OCI-LY3 (cell line): ENCODE results near the gene ADRA2B.

Source experiments
- H2AFZ ChIP-seq: fragments of 200-600, 300-600 bp; shearing (Covaris generic); 2 replicates; pipeline ENCODE4 v1.6.0; 2014; ENCODE audit warnings: antibody characterized with exemption, low read depth, low read length
- H3K27ac ChIP-seq: fragments of 200-600, 300-600 bp; sonication (generic); 2 replicates; pipeline ENCODE4 v1.5.1; 2014; ENCODE audit warnings: mild to moderate bottlenecking, low read length, moderate library complexity, mixed read lengths
- H3K27me3 ChIP-seq: fragments of 200-600, 300-600 bp; sonication (generic); 2 replicates; pipeline ENCODE4 v1.6.1; 2014; ENCODE audit warnings: low read depth, low read length, mixed read lengths
- H3K36me3 ChIP-seq: fragments of 200-600, 300-600 bp; sonication (generic); replicated peaks from 2 replicates; pipeline ENCODE3; 2014; ENCODE audit warnings: low read depth, low read length, mixed read lengths
- H3K4me1 ChIP-seq: fragments of 300-600, 200-600 bp; sonication (generic); 2 replicates; pipeline ENCODE4 v1.6.1; 2014; ENCODE audit warnings: low read length, mixed read lengths
- H3K4me2 ChIP-seq: fragments of 200-600, 300-600 bp; sonication (generic); 2 replicates; pipeline ENCODE4 v1.6.1; 2014; ENCODE audit warnings: low read length, mixed read lengths
- H3K4me3 ChIP-seq: fragments of 300-600, 200-600 bp; sonication (generic); 2 replicates; pipeline ENCODE4 v1.5.1; 2014; ENCODE audit warnings: antibody characterized with exemption, mild to moderate bottlenecking, low read length, moderate library complexity
- H3K79me2 ChIP-seq: fragments of 300-600, 200-600 bp; shearing (Covaris generic); 2 replicates; pipeline ENCODE4 v1.6.1; 2014; ENCODE audit warnings: mild to moderate bottlenecking, low read length, mixed read lengths
- H3K9ac ChIP-seq: fragments of 300-600, 200-600 bp; shearing (Covaris generic); 2 replicates; pipeline ENCODE4 v1.6.0; 2014; ENCODE audit warnings: mild to moderate bottlenecking, low read length, moderate library complexity
- H3K9me3 ChIP-seq: fragments of 200-600, 300-600 bp; shearing (Covaris generic); 2 replicates; pipeline ENCODE4 v1.6.1; 2014; ENCODE audit warnings: low read length, mixed read lengths; ENCODE audit not compliant: insufficient read depth
- H4K20me1 ChIP-seq: fragments of 200-600, 300-600 bp; sonication (generic); 2 replicates; pipeline ENCODE4 v1.6.1; 2016; ENCODE audit warnings: low read length, mixed read lengths; ENCODE audit not compliant: insufficient read depth
- EZH2phosphoT487 ChIP-seq: fragments of 200-600 bp; shearing (Covaris generic); IDR thresholded peaks from 2 replicates; pipeline ENCODE4 v1.6.1; 2018; ENCODE audit warnings: antibody characterized with exemption, mixed run types, low read depth
- TF ChIP-seq, protein P1 (sequence below): fragments of 200-600, 300-600 bp; sonication (generic); IDR thresholded peaks from 2 replicates; pipeline ENCODE4 v1.5.1; 2014; ENCODE audit warnings: antibody characterized with exemption, low read length, low read depth

Gene ADRA2B

DNA sequence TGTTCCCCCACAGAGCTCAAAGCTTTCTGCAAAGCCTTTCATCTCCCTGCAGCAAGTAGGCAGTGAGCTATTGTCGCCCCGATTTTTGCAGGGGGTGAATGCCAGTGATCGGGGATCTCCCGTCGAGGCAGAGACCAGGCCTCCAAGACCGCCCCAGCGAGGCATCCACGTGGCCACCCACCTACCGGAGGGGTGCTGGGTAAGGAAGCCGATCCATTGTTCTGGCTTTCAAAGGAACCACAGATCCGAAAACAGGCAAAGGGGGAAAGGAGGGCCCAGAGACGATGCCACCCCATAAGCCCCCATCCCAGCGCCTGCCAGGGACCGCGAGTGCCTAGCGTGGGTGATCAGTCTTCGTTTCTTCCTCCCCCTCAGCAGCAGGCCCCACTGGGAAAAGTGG, 2.4 kb downstream of the ADRA2B start:
- Histone ChIP-seq H3K79me2 (no peaks in the 10 kb centered on the region), H3K27ac (no peak overlapping the region), H3K4me3 (no peak overlapping the region), H3K27me3 (peaks cover 6% of the 10 kb centered on the region; the same call in 1 of the 2 replicates), H3K4me2 (no peak overlapping the region), H4K20me1 (no peaks in the 10 kb centered on the region), H2AFZ (no peak overlapping the region), H3K4me1 (peaks cover 5% of the 10 kb centered on the region), H3K9ac (no peak overlapping the region), H3K9me3 (no peaks in the 10 kb centered on the region), H3K36me3 (no peaks in the 10 kb centered on the region)
- TF ChIP-seq, protein P1, sequence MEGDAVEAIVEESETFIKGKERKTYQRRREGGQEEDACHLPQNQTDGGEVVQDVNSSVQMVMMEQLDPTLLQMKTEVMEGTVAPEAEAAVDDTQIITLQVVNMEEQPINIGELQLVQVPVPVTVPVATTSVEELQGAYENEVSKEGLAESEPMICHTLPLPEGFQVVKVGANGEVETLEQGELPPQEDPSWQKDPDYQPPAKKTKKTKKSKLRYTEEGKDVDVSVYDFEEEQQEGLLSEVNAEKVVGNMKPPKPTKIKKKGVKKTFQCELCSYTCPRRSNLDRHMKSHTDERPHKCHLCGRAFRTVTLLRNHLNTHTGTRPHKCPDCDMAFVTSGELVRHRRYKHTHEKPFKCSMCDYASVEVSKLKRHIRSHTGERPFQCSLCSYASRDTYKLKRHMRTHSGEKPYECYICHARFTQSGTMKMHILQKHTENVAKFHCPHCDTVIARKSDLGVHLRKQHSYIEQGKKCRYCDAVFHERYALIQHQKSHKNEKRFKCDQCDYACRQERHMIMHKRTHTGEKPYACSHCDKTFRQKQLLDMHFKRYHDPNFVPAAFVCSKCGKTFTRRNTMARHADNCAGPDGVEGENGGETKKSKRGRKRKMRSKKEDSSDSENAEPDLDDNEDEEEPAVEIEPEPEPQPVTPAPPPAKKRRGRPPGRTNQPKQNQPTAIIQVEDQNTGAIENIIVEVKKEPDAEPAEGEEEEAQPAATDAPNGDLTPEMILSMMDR, result no peak
- TF ChIP-seq EZH2phosphoT487, result no peak

DNA sequence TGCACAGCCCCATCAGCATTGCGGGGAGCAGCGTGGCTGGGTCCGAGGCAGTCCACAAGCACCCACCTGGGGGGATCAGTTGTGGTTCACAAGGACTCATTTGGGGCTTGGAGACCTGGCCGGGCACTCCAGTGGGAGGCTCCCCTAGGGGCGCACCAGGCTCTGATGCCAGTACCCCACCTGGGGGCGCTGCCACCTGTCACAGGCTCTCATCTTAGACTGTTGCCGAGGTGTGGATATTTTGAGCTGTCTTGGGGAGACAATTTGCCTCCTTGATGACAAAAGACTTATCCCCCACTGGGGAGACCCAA, 3.0 kb downstream of the ADRA2B start:
- no peak for TF ChIP-seq EZH2phosphoT487
- TF ChIP-seq, protein P1, result peak; percentile 37
- H4K20me1 ChIP-seq, result no peaks in the 10 kb centered on the region
- no peak overlapping the region for H3K4me2 ChIP-seq
- H3K79me2 ChIP-seq, result no peaks in the 10 kb centered on the region
- peaks cover 6% of the 10 kb centered on the region for H3K27me3 ChIP-seq
- no peak overlapping the region for H2AFZ ChIP-seq
- H3K27ac ChIP-seq, result no peak overlapping the region
- no peak overlapping the region for H3K4me3 ChIP-seq
- H3K36me3 ChIP-seq, result no peaks in the 10 kb centered on the region
- H3K9ac ChIP-seq, result no peak overlapping the region
- no peaks in the 10 kb centered on the region for H3K9me3 ChIP-seq
- peaks cover 5% of the 10 kb centered on the region for H3K4me1 ChIP-seq

DNA sequence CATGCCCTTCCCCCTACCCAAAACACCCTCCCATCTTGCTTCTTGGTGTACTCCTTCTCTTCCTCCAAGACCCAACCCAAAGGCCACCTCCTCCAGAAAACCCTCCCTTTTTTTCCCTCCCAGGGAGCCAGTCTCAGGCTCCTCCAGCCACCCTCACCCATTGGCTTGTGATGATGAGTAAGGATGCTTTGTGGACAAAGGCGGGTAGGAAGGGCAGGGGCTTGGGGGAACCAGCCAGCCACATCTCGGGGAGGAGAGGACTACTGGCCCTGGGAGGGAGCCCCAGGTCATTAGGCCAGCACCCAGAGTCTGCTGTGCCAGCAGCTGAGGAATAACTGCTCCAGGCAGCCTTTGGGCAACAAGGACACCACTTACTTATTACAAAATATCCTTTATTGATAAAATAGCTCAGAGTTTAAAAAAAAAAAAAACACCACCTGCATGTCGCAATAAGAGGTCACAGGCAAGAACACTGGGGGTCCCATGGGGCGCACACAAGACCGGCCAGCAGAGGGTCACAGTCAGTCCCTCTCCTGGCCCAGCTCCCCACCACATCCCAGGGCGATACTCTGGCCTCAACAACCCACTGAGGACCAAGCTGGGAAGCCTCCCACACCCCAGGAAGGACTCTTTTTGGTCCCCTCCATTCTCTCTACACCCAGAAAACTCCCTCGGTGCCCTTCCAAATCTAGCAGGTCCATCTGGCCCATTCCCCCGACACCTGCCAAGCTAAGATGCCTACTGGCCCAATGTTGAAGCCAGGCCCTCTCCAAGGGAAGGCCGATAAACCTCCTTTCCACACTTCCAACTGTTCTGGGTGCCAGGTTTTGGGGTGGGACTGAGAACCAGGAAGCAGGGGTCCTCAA, 3.6 kb downstream of the ADRA2B start:
- Histone ChIP-seq H3K27ac (no peak overlapping the region), H3K4me3 (no peak overlapping the region), H3K4me2 (no peak overlapping the region), H3K27me3 (peaks cover 4% of the 10 kb centered on the region), H3K9me3 (no peaks in the 10 kb centered on the region), H3K4me1 (peaks cover 5% of the 10 kb centered on the region), H3K79me2 (no peaks in the 10 kb centered on the region), H2AFZ (no peak overlapping the region), H3K36me3 (no peaks in the 10 kb centered on the region), H3K9ac (no peak overlapping the region), H4K20me1 (no peaks in the 10 kb centered on the region)
- TF ChIP-seq, protein P1, result no peak
- no peak for TF ChIP-seq EZH2phosphoT487

DNA sequence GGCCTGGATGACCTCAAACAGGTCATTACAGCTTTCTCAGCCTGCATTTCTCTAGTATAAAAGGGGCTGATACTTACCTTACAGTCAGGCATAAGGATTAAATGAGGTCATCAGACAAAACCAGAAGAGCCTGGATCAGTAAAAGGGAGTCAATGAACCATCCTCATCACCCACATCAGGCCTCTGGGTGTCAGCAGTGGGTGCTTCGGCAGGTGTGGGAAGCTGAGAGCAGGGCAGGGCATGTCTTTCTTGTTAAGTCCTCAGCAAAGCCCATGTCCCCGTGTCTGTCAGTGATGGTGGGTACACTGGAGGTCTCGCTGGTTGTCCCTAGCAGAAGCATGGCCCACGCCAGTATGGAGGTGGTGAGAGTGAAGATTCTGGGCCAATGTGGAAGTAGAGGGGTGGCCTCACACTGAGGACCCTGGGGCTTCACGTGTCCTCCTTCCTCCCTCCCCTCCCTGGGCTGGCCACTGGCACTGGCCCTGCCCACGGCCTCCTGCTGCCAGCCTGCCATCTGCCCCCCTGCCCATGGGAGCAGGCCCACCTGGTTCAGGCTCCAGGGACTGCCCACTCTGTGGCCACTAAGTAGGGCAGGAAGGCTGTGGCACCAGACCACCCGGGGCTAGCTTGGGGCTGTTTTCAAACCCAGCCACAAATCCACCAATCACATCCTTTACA, 4.4 kb downstream of the ADRA2B start:
- Histone ChIP-seq H3K36me3 (no peaks in the 10 kb centered on the region), H2AFZ (no peak overlapping the region), H3K9ac (no peak overlapping the region), H3K27me3 (no peaks in the 10 kb centered on the region; the same call in none of the 2 replicates), H3K4me2 (no peak overlapping the region), H3K4me3 (no peak overlapping the region), H3K27ac (no peak overlapping the region), H3K9me3 (no peaks in the 10 kb centered on the region), H4K20me1 (no peaks in the 10 kb centered on the region), H3K4me1 (no peaks in the 10 kb centered on the region), H3K79me2 (no peaks in the 10 kb centered on the region)
- TF ChIP-seq, protein P1, result peak; percentile 21
- no peak for TF ChIP-seq EZH2phosphoT487
